NCI-H2227 treated with DMSO at 0.1 percent for 48 hours (cell line): ENCODE results near the gene OSTN.
"Not testable (repeated sequence)": the region's sequence is repeated elsewhere in the genome, so short reads cannot be mapped to it uniquely, and the experiment has no call there.

Experiments
- DNase-seq: peaks from one replicate; lab custom pipeline; 2025; lab: John Stamatoyannopoulos, UW

OSTN gene

DNA sequence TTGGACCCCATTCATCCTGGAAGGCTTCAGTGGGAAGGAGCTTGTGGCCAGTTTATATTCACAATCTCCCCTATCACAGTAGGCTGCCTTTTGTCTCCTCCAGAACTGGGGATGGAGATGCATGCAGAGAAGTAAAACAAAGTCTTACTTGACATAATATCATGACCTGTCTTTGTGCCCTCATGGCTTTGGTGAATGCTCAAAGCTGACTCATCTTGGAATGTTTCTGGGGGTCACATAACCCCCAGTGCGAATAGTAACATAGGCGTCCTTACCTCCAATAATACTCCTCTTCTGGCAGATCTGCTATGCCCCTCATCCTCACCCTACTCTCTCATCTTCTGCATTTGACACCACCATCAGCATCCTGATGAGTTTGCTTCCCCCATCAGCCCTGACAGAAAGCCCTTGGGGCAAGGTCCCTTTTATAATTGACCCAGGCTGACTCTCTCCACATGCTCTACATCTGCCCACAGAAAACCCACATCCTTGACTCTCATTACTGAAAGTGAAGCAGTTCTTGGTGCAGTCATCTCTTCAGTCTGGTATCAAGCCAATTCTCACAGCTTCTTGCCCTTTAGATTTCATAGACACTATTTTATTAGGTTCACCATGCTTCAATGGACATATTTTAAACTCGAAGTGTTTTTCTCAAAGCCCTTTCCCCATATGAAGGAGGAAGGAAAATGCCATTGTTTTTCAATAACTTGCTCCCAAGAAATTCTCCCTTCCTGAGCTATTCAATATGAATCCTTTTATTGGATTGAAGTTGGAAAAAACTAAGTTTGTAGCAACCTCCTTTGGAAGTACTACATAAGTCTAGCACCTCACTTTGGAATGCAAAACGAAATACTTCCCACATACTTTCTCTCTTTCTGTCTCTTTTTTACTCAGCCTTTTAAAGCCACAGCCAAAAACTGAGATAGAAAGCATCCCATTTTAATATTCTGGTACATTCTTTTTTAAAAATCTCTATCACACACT, 36.6 kb downstream of the OSTN start:
- DNase-seq = no peak

DNA sequence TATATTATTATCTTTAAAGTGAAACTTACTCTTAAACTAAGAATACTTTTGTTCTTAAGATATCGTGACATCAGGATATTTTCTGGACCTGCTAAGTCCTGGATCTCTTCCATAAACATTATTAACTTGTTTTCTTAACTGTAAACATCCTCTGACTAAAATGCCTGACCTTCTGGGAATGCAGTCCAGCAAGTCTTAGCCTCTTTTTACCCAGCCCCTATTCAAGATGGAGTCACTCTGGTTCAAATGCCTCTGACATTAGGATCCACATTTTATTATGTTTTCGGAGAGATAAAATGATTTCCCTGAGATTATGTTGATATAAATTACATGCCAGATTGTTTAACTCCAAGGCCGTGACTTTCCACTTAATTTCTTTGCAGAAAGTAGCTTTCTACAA, 37.6 kb downstream of the OSTN start:
- no peak for DNase-seq

DNA sequence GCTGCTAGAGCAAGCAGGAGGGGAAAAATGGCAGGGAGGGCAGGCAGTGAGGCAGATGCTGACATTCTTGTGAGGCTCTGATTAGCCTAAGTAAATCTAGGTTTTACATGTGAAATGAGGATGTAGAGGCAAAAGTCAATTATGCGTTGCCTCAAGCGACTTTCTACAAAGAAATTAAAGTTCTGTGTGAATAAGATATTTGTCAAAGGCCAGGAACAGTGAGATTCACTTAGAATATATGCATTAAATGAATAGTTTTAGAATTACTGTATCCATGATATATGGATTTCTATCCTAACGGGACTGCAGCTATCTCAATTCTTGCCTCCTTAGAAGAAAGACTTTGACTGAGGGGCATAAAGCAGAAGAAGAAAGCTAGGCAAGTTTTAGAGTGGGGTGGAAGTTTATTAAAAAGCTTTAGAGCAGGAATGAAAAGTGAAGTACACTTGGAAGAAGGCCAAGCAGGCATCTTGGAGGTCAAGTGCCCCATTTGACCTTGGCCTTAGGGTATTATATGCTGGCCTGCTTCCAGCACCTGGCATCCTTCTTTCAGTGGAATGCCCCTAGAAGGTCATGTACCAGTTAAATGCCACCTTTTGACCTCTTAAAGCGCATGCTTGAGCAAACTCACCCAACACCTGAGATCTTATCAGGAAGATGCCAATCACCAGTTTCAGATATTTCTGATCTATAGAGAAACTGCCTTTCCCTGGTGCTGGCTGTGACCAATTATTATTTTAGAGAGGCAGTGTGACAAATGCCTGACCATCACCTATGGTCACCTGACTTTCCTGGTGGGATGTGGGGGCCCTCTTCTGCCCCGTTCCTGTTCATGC, 38.2 kb downstream of the OSTN start:
- no peak for DNase-seq

DNA sequence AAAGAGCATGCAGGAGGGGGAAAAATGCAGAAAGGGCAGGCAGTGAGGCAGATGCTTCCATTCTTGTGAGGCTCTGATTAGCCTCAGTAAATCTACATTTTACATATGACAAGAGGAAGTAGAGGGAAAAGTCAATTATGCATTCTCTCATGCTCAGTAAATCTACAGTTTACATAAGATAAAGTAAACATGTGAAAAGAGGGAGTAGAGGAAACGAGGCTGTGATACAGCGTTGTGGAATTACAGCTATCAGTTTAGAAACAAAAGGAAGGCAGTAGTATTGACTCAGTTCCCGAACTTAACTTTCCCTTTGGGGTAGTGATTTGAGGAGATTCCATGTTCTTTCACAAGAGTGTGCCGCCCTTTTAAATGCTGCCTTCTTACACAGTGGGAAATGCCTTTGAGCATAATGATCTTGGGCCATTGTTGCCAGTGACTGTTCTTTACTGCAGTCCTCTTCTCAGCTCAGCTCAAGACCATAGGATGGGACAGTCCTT, 39.3 kb downstream of the OSTN start:
- DNase-seq = no peak

DNA sequence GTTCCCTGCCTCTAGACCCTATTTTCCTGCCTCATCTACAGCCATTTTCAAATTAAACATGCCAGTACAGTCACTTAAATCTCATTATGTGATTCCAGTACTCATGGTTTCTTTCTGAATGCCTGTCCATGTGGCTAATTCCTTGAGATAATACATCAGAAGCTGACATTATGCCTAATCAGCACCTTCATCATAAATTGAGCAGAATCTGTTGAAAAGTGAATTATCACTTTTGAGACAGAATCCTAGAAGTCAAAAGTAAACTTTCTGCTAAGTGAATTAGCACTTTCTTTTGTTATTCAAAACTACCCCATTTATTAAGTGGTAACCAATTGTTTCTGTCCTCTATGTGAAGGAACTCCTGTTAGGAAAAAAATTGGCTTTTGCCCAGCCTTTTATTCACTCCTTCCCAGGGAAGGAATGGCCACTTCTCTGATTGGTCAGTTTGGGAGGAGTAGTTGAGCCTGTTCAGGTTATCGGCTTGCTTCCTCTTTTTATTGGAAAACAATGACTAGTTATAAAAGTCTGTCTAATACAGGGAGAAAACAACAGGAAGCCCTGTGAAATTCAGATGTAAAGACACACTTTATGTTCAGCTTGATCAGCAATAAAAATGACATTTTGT, 40.5 kb downstream of the OSTN start:
- DNase-seq = no peak

DNA sequence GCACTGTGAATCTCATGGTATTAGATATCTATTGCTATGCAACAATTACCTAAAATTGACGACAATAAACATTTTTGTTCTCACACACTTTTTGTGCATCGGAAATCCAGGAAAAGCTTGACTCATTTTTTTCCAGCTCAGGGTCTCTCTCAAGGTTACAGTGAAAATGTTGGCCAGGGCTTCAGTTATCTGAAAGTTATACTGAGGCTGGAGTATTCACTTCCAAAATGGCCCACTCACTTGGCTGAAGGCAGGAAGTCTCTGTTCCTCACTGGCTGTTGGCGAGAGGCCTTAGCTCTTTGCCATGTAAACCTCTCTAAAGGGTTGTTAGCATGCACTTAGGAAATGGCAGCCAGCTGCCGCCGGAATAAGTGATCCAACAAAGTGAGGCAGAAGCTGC, 41.4 kb downstream of the OSTN start:
- no peak for DNase-seq

DNA sequence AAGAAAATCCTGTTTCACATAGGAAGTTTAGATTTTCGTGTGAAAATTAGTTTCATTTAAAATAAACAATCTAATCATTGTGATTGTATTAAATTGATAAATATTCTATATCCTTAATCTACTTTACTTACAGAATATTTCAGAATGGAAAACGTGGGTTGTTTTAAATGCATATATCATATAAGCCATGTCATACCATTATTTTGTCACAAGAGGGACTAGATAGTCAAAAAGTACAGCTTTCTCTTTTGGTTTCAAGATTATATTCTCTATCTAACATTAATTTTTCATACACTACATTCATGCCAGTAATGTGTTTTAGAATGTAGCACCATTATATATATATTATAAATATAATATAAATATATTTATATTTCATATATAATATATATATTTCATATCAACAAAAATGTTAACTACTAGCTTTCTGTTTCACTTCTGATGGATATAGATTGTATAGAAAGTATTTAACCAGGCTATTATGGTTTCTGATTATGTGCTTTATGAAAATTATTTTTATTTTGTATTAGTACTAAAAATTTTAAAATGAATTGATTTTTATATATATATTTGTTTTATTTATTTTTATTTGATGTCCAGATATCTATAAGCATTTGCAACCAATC, 45.3 kb downstream of the OSTN start:
- no peak for DNase-seq

DNA sequence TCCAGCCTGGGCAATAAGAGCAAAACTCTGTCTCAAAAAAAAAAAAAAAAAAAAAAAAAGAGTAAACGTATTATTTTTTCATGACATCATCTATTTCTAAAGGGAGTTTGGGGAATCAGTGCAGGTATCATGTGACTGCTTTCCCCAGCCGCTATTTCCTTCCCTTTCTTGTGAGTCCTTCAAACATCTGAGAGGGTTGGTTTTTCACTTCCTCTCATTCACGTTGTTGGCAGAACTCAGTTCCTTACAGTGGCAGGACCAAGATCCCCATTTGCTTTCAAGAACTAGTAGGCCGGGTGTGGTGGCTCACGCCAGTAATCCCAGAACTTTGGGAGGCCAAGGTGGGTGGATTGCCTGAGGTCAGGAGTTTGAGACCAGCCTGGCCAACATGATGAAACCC, 47.0 kb downstream of the OSTN start:
- DNase-seq = not testable (repeated sequence)

DNA sequence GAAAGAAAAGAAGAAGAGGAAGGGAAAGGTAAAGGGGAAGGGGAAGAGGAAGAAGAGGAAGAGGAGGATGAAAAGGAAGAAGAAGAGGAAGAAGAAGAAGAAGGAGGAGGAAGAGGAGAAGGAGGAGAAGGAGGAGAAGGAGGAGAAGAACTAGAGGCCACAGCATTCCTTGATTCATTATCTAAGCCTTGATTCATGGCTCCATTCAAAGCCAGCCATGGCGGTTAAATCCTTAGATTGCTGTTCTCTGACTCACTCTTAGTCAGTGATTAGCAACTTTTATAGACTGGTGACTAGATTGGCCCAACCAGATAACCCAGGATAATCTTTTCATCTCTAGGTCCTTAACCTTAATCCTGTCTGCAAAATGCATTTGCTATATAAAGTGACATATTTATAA, 47.6 kb downstream of the OSTN start:
- no peak for DNase-seq

DNA sequence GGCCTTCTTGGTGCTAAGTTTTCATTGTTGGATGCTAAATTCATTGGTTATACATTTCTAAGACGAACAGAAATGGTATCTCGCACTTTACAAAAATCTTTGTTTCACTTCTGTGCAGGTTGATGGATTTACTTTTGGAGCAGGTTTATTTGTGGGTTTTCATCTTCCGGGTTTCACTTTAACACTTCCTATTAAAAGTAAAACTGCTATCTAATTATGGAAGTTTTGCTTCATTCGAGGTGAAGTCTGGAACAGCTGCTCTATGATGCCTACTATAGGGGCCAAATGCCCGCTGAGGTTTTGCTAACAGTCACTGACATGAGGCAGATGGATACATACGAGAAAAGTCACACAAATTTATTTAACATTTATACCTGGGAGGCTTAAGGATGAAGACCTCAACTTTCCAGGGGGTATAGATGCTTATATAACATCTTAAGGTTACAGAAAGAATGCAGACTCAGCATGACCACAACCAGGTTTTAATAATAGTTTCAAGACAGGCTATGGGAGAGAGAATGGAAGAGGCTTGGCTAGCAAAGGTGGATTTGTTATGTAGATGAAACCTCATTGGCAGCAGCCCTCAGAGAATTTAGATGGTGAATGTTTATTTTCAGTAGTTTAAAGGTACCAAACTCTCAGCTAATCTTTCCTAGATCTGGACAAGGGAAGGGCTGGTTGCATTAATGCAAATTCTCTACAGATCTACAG, 54.2 kb downstream of the OSTN start:
- no peak for DNase-seq

DNA sequence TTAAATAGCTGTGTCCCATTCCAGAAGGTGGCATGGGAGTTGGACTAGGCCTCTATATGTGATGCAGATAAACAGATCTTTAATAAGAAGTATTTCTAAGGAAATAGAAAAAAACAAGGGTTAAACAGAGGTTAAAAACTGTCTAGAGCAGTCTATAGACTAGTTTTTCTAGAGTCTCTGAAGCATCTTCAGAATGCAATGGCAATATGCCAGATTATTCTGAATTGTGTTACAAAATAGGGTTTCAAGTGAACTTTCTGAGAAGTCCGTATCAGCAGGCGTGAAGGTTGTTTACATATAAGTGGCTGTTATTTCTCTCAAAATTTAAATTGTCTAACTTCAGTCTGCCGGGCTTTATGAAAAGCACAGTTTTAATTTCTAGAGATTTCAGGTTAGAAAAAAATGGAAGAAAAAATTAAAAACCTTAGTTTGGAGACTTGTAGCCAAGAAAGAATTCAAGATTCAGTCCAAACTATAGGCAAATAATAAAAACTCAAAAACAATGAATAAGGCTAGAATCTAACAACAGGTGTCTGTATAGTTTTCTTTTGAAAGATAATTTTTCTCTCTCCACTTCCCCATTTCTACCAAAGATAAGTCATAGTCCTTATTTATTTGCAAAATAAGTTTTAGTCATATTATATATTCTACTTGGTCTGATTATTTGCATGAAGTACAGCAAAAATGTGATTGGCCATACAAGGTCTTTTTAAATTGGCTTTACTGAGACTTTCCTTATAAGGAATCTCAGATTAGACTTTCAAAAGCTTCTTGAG, 55.2 kb downstream of the OSTN start:
- DNase-seq = no peak

DNA sequence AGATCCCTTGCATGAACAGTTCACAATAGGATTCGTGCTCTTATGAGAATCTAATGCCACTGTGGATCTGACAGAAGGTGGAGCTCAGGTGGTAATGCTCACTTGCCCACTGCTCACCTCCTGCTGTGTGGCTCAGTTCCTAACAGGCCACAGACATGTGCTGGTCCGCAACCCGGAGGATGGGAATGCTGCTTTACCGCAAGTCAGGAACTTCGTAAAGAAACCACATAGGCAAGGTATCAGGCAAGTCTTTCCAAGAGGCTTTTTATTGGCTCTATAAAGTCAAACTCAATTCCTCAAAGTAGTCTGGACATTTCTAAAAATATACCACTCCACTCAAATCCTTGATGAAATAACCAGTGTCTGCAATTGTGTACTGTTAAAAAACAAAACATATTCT, 56.1 kb downstream of the OSTN start:
- DNase-seq = no peak

DNA sequence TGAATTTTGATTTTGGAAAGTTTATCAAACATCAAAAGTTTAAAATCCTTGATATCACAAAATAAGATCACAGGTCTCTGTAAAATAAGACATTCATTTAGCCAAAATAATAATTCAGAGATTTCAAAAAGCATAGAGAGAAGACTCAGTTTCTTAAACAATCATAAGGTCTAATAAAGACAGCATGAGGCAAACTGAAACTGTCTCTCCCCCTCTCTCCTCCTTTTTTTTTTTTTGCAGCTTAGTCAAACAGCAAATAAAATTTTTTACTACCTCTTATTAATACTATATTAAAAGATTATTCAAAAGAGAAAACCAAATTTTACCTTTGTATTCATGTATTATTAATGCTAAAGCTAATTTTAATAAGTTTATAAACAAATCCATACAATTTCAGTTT, 57.4 kb downstream of the OSTN start:
- DNase-seq = no peak

DNA sequence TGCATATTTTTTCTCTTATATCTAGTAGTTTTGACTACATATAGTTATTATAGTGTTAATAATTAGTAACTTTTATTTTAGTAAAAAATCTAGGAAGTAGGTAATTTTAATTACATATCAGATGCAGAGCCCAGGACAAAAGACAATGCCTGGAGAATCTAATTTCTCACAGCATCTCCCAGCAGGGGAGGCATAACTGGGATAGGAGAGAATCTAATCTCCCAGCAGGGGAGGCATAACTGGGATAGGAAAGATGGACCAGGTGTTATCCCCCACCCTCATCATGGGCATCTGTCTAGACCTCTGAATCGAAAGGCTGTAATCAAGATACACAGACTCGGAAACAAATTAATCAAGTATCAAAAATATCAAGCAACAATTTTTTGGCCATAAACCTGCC, 58.2 kb downstream of the OSTN start:
- no peak for DNase-seq

DNA sequence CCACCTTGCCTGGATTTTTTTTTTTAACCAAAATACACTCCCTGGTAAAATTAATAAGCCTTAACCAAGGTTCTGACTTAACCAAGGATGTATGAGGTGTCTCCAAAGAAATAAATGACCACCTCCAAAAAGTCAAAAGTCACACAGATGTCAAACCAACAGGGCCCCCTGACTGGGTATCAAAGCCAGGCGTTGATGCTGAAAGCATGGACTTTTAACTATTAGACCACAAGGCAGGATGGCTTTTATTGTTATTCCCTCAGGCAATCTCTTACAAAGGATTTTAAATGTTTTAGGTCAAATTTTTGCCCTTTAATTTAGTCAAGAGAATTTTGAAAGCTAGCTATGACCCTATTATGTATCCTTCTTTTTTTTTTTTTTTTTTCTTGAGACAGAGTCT, 60.4 kb downstream of the OSTN start:
- DNase-seq = no peak

DNA sequence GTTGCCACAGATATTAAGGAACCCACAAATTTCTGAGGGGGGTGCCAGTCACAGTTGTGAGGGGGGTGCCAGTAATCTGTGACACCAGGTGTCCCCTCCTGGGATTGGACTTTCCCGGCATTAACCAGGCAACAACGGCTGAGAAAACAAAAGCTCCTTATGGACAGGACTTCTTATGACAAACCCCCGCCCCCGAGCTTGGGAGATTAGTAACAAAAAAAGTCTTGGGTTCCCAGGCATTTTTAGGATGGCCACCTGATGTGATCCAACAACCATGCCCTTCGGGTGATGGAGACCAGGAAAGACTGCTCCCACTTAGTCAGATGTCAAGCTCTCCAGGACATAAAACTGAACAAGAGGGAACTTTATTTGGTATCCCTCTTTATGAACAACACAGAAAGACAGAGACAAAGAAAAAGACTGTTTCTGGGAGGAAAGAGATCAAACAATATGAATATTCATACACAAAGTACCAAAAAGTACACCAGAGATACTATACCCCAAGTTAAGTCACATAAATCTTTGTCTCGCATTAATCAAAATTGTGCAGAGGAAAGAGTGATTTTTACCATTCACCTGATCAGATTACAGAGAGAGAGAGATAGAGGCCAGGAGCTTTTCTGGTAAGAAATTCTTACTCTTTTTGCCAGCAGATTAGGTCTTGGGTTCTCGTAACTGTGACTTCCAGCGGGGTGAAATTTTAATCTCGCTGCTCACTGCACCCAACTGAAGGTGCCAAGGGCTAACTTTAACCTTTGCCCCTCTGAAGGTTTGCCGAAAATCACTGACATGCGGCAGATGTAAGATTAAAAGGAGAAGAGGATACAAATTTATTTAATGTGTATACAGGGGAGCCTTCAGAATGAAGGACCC, 61.6 kb downstream of the OSTN start:
- no peak for DNase-seq

DNA sequence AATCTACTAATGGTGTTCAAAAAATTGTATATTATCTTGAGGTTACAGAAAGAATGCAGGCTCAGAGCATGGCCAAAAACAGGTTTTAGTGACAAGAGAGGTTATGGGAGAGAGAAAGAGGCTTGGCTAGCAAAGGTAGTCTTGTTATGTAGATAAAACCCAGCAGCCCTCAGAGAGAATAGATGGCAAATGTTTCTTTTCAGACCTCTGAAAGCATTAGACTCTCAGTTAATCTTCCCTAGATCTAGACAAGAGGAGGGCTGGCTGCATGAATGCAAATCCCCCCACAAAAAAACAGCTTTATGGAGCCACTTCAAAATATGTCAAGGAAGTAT, 62.2 kb downstream of the OSTN start:
- DNase-seq = no peak

DNA sequence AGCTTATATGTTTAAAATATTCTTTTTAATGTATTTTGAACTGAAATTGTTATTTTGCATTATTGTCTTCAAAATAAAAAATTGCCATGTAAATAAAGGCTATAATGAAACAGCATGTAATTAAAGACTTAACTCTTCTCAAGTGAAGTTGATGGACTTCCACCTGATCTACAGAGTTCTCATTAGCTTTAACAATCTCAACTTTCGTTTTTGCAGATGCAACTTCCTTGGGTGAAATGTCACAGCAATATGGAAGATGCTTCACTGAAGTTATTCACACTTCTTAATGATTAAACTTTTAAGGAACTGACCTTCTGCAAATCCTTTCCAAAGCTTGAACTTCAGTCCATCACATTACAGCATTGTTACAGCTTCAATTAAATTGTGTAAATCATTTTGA, 63.6 kb downstream of the OSTN start:
- DNase-seq = no peak

DNA sequence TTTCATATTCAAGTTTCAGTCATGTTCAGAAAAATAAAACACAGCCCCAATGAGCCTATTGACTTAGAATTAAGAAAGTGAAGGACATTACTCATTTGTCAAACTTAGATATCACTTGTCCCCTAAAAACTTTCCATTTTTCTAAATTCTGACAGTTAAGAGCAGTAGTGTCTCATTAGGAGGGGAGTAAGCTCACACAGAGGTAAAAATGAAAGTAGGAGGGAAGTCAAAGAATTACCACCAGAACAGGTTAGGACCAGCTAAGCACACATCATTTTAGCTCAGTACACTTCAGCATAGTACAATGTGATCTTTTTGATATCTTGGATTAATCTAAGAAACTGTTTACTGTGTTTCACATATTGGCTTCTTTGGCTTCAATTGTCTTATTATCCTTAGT, 64.3 kb downstream of the OSTN start:
- DNase-seq = no peak

DNA sequence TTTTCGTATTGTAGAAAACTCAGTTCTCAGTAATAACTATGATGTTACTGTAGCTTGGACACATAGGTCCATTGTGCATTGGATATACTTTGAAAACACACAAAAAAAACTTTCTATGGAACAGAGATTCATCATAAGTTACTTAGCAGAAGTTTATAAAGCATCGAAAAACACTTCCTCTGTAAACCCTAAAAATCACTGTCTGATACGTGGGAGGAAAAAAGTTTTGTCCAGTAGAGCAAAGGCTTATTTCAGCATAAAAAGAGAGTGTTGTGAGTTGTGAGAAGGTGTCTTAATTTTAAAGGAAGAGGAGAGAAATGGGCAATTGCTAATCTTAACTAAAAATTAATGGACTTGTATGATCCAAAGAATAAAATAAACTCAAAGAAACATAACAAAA, 64.8 kb downstream of the OSTN start:
- DNase-seq = no peak
